ENCODE results near the gene NEXN. TPM values are rescaled to one million over a fixed set of nuclear protein-coding genes. Genes with fewer than 3 reads are reported as not detected.
A peak's percentile ranks its signal among the peaks of the same experiment; 100 is the strongest.

Gene NEXN
- total and polyA plus RNA-seq, 8 donors, result 2.1 to 7.5 (median 3.1) TPM

DNA sequence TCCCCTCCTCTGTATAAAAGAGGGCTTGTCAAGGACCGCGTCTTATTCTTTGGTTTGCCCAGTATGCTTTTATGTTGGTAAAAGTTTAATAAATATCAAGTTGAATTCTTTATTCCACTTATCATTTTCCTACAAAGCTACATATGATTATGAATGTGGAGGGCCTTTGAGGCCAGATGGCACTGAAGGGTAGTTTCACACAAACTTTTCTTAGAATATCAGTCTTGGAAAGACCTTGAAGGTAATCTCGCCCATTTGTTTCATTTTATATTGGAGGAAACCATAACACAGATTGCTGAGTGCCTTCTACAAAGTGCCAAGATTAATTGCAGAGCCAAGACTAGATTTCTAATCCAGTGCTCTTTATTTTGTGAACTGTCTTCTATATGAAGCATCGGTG is 96.2 kb downstream of the NEXN start:
- WGBS, 2 donors, result 43 to 45% methylated on average over 4 of the region's 4 CpGs
- peaks cover 7 to 35% (median 26%) of the 10 kb centered on the region in 3 donors for H3K4me1 ChIP-seq
- H3K36me3 ChIP-seq, result no peaks in the 10 kb centered on the region
- no peaks in the 10 kb centered on the region for H3K9me3 ChIP-seq
- TF ChIP-seq CTCF (IDR thresholded peaks at IDR 0.05), result no peak
- no peaks in the 10 kb centered on the region for H3K27me3 ChIP-seq
- no peak overlapping the region for H3K4me3 ChIP-seq
- DNase-seq, result peak in 2 of 6 donors; percentile 65
- FAIRE-seq, result no peak
- H3K27ac ChIP-seq, result peak overlapping the region; percentile 48 to 99 (median 82)
- ATAC-seq, result peak; percentile 60 to 74 (median 64)
- intact Hi-C loops (cut with DNase I), result loop anchor here in 1 of 3 donors (10.0 kb wide), 1 partner anchor 60 kb away; the partner anchor contains the start of gene GIPC2

DNA sequence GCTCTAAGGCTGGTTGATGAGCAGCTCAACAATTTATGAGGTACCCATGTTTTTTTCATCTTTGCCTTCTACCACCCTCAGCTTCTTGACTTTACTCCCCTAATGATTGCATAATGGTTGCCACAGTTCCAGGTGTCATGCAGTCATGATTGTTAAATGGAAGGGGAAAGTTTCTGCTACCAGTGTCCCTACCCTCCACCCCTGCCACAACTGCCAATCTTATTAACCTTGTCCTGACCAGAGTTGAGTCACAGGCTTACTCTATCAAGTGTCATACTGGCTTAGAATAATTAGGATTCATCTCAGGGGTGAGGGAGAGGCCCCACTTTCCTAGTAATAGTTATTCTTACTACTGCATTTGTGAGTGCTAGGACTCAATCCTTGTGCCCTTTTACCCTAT is 98.4 kb downstream of the NEXN start:
- no peak for TF ChIP-seq CTCF (IDR thresholded peaks at IDR 0.05)

DNA sequence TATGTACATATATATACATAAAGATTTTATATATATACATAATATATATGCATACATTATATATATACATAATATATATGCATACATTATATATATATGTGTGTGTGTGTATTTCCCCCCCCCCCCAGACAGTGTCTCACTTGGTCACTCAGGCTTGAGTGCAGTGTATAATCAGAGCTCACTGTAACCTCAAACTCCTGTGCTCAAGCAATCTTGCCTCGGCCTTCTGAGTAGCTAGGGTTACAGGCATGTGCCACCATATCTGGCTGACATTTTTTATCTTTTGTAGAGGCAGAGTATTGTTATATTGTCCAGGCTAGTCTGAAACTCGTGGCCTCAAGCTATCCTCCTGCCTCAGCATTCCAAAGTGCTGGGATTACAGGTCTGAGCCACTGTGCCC is 99.5 kb downstream of the NEXN start:
- Histone ChIP-seq H3K27me3 (no peaks in the 10 kb centered on the region), H3K27ac (no peak overlapping the region), H3K36me3 (no peaks in the 10 kb centered on the region), H3K4me3 (no peak overlapping the region), H3K9me3 (no peaks in the 10 kb centered on the region), H3K4me1 (peaks cover 4 to 41% (median 30%) of the 10 kb centered on the region in 3 donors)
- DNase-seq, result no peak
- intact Hi-C loops (cut with DNase I), result loop anchor here in 1 of 3 donors (10.0 kb wide), 1 partner anchor 57 kb away; the partner anchor contains the start of gene GIPC2
- WGBS, 2 donors, result 39 to 40% methylated on average over 2 of the region's 2 CpGs
- no peak for ATAC-seq
- no peak for FAIRE-seq
- TF ChIP-seq CTCF (IDR thresholded peaks at IDR 0.05), result no peak

More for the DNA sequence above, 98.4 kb downstream of the NEXN start:
- ATAC-seq, result no peak
- Histone ChIP-seq H3K36me3 (no peaks in the 10 kb centered on the region), H3K4me1 (peaks cover 4 to 41% (median 30%) of the 10 kb centered on the region in 3 donors), H3K9me3 (no peaks in the 10 kb centered on the region), H3K4me3 (no peak overlapping the region), H3K27ac (peak overlapping the region in 2 of 4 donors; percentile 98 to 99), H3K27me3 (no peaks in the 10 kb centered on the region)
- DNase-seq, result no peak
- intact Hi-C loops (cut with DNase I), result loop anchor here in 1 of 3 donors (10.0 kb wide), 1 partner anchor 58 kb away; the partner anchor contains the start of gene GIPC2
- FAIRE-seq, result no peak

GRCh38 chr1:77989744-77990143 is 101.3 kb downstream of the NEXN start:
- no peak for ATAC-seq
- 86 to 92% methylated on average over 2 of the region's 2 CpGs for WGBS, 2 donors
- intact Hi-C loops (cut with DNase I), result loop anchor here in 1 of 3 donors (10.0 kb wide), 1 partner anchor 55 kb away; the partner anchor contains the start of gene GIPC2

More at GRCh38 chr1:77989744-77990143, 101.3 kb downstream of the NEXN start:
- no peaks in the 10 kb centered on the region for H3K36me3 ChIP-seq
- DNase-seq (no peak), FAIRE-seq (no peak)
- peaks cover 0 to 35% (median 29%) of the 10 kb centered on the region in 3 donors for H3K4me1 ChIP-seq
- no peaks in the 10 kb centered on the region for H3K27me3 ChIP-seq
- H3K9me3 ChIP-seq, result no peaks in the 10 kb centered on the region
- no peak for TF ChIP-seq CTCF (IDR thresholded peaks at IDR 0.05)
- H3K27ac ChIP-seq, result no peak overlapping the region
- H3K4me3 ChIP-seq, result no peak overlapping the region

Data from pancreas (tissue), 10 donors.